HCT116 (cell line): Measurements from ENCODE around the gene ACD.

ENCODE experiments used
- CEBPB ChIP-seq: IDR thresholded peaks from 2 replicates; pipeline ENCODE4 v1.6.1; 2012; ENCODE audit warnings: low read depth
- CTCF ChIP-seq, 3 experiments: fragments of 200-600 bp in 1 of 3; sonication (generic) in 1 of 3; IDR thresholded peaks in 2 of 3; conservative IDR thresholded peaks in 1 of 3; 2 replicates each; pipeline ENCODE4 v1.5.1; 2012 to 2017; ENCODE audit warnings: low read depth in 2 of 3, low read length in 2 of 3, antibody characterized with exemption in 1 of 3, borderline replicate concordance in 1 of 3, control low read depth in 1 of 3, mild to moderate bottlenecking in 1 of 3, mixed read lengths in 1 of 3, mixed run types in 1 of 3, moderate library complexity in 1 of 3; ENCODE audit not compliant: insufficient read depth in 1 of 3
- EZH2phosphoT487 ChIP-seq: fragments of 200-600 bp; IDR thresholded peaks from 2 replicates; pipeline ENCODE4 v1.6.1; 2018; ENCODE audit warnings: antibody characterized with exemption, borderline replicate concordance
- POLR2A ChIP-seq: IDR thresholded peaks from 2 replicates; pipeline ENCODE4 v1.7.0; 2011; ENCODE audit warnings: borderline replicate concordance; ENCODE audit not compliant: insufficient read depth, insufficient read length; ENCODE audit errors: extremely low read depth

- TF ChIP-seq POLR2A (no peak), CTCF (IDR thresholded peaks at IDR 0.05 in 2 of 3, conservative IDR thresholded peaks at IDR 0.05 in 1 of 3; ENCODE audit: borderline replicate concordance in 1 of 3, insufficient read depth in 1 of 3, low read depth in 2 of 3, low read length in 2 of 3) (no peak), EZH2phosphoT487 (no peak), CEBPB (no peak)
Observed at GRCh38 chr16:67685388-67686112, 25.5 kb upstream of the ACD start.
